ENCODE measurements around the gene APOBR.

Gene APOBR

DNA sequence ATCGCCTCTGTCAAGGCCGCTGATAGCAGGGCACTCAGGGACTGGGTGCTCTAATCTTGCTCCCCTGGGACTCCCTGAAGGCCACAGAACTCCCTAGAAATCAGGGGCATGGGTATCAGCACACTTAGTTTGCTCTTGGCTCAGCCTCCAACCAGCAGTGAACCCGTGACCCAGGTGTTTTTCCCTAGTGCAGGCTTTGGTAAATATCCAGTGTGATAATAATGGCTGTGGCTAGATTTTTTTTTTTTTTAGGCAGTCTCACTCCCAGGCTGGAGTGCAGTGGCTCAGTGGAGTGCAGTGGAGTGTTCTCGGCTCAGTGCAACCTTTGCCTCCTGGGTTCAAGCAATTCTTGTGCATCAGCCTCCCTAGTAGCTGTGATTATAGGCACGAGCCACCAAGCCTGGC is 34.0 kb downstream of the APOBR start:
- no peak overlapping the region for H3K9ac ChIP-seq
- H3K27me3 ChIP-seq (ENCODE audit: insufficient read depth, low read depth) = no peaks in the 10 kb centered on the region
- TF ChIP-seq, protein P1, sequence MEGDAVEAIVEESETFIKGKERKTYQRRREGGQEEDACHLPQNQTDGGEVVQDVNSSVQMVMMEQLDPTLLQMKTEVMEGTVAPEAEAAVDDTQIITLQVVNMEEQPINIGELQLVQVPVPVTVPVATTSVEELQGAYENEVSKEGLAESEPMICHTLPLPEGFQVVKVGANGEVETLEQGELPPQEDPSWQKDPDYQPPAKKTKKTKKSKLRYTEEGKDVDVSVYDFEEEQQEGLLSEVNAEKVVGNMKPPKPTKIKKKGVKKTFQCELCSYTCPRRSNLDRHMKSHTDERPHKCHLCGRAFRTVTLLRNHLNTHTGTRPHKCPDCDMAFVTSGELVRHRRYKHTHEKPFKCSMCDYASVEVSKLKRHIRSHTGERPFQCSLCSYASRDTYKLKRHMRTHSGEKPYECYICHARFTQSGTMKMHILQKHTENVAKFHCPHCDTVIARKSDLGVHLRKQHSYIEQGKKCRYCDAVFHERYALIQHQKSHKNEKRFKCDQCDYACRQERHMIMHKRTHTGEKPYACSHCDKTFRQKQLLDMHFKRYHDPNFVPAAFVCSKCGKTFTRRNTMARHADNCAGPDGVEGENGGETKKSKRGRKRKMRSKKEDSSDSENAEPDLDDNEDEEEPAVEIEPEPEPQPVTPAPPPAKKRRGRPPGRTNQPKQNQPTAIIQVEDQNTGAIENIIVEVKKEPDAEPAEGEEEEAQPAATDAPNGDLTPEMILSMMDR (conservative IDR thresholded peaks at IDR 0.05; ENCODE audit: low read depth, low read length) = no peak
- H3K4me1 ChIP-seq (ENCODE audit: low read depth, poor library complexity, severe bottlenecking) = no peaks in the 10 kb centered on the region
- H3K36me3 ChIP-seq (ENCODE audit: insufficient read depth) = no peaks in the 10 kb centered on the region
- no peak overlapping the region for H3K27ac ChIP-seq
- no peaks in the 10 kb centered on the region for H3K79me2 ChIP-seq (ENCODE audit: insufficient read depth, low read depth)
- H3K4me3 ChIP-seq (IDR thresholded peaks at IDR 0.05; ENCODE audit: insufficient read depth, low read depth, low read length) = no peak overlapping the region
- no peak overlapping the region for H2AFZ ChIP-seq (ENCODE audit: low read depth)
- no peaks in the 10 kb centered on the region for H4K20me1 ChIP-seq (ENCODE audit: insufficient read depth)
- H3K4me2 ChIP-seq = no peak overlapping the region

GRCh38 chr16:28529124-28529523 is 34.7 kb downstream of the APOBR start:
- Histone ChIP-seq H2AFZ (ENCODE audit: low read depth) (no peak overlapping the region), H3K4me2 (no peak overlapping the region), H3K4me3 (IDR thresholded peaks at IDR 0.05; ENCODE audit: insufficient read depth, low read depth, low read length) (no peak overlapping the region), H3K27ac (no peak overlapping the region), H3K79me2 (ENCODE audit: insufficient read depth, low read depth) (no peaks in the 10 kb centered on the region), H3K4me1 (ENCODE audit: low read depth, poor library complexity, severe bottlenecking) (no peaks in the 10 kb centered on the region), H3K9ac (no peak overlapping the region), H3K36me3 (ENCODE audit: insufficient read depth) (no peaks in the 10 kb centered on the region), H4K20me1 (ENCODE audit: insufficient read depth) (no peaks in the 10 kb centered on the region), H3K27me3 (ENCODE audit: insufficient read depth, low read depth) (no peaks in the 10 kb centered on the region)
- TF ChIP-seq, protein P1 (conservative IDR thresholded peaks at IDR 0.05; ENCODE audit: low read depth, low read length) = no peak

DNA sequence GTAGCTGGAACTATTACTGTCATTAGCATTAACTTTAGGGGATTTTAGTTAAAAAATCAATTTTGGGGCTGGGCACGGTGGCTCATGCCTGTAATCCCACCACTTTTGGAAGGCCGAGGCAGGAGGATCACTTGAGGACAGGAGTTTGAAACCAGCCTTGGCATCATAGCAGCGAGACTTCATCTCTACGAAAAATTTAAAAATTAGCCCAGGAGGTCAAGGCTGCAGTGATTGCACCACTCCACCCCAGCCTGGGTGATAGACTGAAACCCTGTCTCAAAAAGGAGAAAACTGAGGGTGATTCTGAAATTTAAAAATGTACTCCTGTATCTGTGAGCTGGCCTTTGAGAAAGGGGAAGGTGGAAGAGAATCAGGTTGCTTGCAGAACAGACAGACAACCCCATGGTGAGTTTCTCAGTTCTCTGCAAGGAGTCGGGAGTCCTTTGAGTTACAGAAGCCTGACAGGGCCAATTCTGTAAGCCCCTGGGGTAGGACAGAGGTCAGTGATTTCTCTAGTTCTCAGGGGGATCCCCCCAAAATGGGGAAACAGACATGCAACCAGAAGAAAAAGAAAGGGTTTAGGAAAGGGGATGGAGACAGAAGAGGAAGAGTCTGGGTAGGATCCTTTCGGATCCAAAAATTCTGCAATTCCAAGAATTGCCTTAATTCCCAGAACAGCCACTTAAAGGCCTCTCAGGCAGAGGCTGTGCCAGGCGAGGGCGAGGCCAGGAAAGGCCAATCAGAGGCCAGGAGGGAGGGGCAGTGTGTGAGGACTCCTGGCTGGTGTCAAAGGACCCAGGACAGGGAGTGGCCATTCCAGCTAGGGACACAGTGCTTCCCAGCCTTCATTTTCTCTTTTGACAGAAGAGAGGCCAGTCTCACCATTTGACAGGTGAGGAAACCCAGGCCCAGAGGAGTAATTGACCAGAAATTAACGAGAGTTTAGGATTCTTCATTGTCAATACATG is 37.6 kb downstream of the APOBR start:
- Histone ChIP-seq H3K36me3 (ENCODE audit: insufficient read depth) (no peaks in the 10 kb centered on the region), H2AFZ (ENCODE audit: low read depth) (no peak overlapping the region), H3K4me2 (no peak overlapping the region), H3K9ac (no peak overlapping the region), H3K4me1 (ENCODE audit: low read depth, poor library complexity, severe bottlenecking) (peaks cover 8% of the 10 kb centered on the region), H3K27me3 (ENCODE audit: insufficient read depth, low read depth) (no peaks in the 10 kb centered on the region), H3K27ac (no peak overlapping the region), H3K4me3 (IDR thresholded peaks at IDR 0.05; ENCODE audit: insufficient read depth, low read depth, low read length) (no peak overlapping the region), H3K79me2 (ENCODE audit: insufficient read depth, low read depth) (no peaks in the 10 kb centered on the region), H4K20me1 (ENCODE audit: insufficient read depth) (no peaks in the 10 kb centered on the region)
- TF ChIP-seq, protein P1 (conservative IDR thresholded peaks at IDR 0.05; ENCODE audit: low read depth, low read length) = no peak

DNA sequence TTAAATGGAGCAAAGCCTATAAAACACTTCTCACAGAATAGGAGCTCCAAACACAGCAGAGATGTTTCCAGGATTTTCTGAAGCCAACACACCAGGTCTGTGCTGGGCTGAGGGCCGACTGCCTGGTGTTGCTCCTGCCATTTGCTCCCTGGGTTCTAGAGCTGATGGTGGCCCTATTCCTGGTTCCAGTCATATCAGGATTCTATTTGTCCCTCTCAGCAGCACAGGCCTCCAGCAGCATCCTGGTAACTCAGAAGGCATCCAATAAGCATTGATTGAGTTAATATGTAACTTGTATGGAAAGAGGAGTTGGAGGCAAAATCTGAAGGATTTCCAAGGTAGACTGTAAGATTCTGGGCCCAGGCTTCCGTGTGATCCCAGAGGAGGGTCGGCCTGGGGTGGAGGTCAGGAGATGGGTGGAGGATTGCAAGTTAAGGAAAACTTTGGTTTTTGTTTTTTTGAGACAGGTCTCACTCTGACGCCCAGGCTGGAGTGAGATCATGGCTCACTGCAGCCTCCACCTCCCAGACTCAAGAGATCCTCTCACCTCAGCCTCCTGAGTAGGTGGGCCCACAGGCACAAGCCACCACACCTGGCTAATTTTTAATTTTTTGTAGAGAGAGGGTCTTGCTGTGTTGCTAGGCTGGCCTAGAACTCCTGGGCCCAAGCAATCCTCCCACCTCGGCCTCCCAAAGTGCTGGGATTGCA is 38.7 kb downstream of the APOBR start:
- Histone ChIP-seq H3K4me2 (no peak overlapping the region), H3K9ac (no peak overlapping the region), H3K4me3 (IDR thresholded peaks at IDR 0.05; ENCODE audit: insufficient read depth, low read depth, low read length) (no peak overlapping the region), H3K27me3 (ENCODE audit: insufficient read depth, low read depth) (no peaks in the 10 kb centered on the region), H2AFZ (ENCODE audit: low read depth) (no peak overlapping the region), H3K4me1 (ENCODE audit: low read depth, poor library complexity, severe bottlenecking) (peaks cover 8% of the 10 kb centered on the region), H4K20me1 (ENCODE audit: insufficient read depth) (no peaks in the 10 kb centered on the region), H3K27ac (no peak overlapping the region), H3K79me2 (ENCODE audit: insufficient read depth, low read depth) (no peaks in the 10 kb centered on the region), H3K36me3 (ENCODE audit: insufficient read depth) (no peaks in the 10 kb centered on the region)
- TF ChIP-seq, protein P1 (conservative IDR thresholded peaks at IDR 0.05; ENCODE audit: low read depth, low read length) = no peak
